Activated effector memory CD4-positive, alpha-beta T cell treated with anti-CD3 and anti-CD28 coated beads, Interleukin-2, amount 50 U/mL, for 16 hours (primary cell): ENCODE measurements around the gene TMEM174.
"Not testable (repeated sequence)": the region's sequence is repeated elsewhere in the genome, so short reads cannot be mapped to it uniquely, and the experiment has no call there.

Source experiments
- DNase-seq: peaks from one replicate; pipeline ENCODE4 v3.0.0-alpha.2; 2020

The TMEM174 gene

DNA sequence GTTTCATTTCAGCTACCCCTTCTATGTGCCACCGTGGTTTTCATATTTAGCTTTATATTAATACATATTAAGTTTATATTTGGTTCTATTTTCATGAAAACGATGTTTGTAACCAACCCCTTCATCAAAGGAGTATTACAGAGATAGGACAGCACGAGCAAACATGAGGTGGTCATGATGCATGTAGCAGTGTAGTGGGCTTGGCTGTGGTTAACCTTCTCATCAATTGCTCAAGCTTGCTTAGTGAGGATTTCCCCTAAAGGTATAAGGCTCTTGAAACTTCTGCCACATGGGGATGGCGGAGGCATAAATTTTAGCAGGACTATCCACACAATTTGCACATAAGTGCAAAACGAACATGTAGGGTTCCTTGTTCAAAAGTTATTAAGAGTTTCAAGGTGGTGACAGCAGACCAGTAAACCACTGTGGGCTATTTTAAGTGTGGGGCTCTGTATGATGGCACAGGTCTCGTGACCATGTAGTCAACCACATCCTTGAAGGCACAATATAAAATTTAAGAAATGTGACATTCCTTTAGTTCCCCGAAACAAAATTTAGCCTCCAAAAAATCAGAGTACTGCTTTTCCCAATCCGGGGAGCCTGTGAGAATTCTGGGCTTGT lies 24.8 kb downstream of the TMEM174 start:
- DNase-seq = no peak

DNA sequence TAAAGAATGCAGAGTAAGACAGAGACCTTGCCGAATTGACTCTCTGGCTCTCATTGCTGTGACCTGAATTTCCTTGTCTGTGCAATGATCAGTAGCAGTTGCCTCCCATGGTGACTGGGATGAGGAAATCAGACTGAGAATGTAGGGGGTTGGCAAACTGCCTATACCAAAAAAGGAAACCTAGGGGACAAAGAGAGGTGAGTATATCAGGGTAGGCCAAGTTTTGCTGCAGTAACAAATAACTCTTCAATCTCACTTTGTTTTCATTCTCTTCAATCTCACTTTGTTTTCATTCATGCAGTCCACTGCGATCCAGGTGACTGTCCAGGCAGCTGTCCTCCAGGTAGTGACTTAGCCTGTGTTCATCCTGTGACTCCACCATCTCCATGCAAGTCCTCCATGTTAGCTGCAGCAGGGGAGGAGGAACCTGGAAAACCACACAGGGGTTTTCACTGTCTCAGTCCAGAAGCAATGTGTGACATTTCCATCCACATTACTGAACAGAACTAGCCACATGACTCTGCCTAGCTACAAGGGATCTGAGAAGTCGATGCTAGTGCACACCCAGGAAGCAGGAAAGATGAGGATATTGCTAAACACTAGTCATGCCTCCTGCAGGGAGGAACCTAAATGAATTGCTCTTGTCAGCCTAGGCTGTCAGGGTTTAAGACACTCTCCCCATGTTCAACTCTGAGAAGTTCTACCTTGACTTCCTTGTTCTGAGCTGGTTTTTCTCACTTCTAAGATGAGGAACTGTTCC lies 26.0 kb downstream of the TMEM174 start:
- no peak for DNase-seq

DNA sequence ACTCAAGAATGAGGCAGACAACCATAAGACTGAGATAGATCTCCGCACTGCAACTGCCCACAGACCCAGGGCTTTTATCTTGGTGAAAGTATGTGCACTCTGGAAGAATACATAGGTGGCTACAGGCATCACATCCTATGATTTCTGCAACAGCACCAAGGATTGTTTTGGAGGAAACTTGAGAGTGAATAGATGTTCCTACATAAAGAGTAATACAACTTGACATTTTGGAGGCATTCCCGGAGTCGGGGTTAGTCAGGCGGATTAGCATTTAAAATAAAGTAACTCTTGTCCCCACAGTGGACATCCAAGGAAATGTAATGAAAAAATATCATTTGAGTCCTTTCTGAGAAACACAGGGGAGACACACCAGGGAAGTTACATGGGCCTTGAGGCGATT lies 26.7 kb downstream of the TMEM174 start:
- DNase-seq = no peak

DNA sequence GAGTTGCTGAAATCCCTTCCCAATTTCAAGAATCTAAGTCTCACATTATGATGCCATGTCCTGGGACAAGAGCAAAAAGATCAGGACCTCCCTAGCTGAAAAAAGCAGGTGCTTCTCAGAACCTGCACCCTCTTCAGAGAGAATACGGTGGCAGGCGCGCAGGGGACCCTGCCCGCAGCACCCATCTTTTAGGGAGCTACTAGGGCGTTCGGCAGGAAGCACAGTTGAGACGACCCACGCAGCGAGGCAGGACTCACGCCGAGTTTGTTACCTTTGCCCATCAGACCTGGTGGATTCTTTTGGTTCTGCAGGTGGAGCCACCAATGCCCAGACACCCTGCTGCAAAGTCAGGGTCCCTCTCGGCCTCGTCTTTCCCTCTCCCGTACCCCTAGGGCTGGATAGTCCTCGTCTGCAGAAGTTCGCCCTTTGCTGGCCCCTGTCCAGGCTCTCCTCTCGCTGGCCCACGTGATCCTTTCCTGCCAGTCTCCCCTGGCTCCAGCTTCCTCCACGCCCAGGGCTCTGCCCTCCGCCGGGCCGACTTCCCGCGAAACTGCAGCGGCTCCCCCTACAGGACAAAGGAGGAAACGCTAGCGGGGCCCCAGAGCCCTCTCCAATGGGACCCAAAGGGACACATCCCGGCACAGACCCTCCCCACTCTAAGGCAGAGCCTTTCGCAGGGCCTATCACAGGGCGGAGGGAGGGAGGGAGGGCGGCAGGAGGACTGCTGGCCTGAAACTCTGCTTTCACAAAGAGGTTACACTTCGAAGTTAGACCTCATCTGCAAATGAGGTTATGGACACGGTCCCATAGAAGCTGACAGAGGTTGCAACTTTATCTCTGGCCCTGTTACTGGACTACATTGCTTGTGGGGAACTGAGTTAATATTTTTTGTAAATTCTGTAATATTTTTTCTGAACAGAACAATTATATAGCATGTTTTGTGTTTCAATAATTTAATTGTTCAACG lies 28.8 kb downstream of the TMEM174 start:
- peak; percentile 88 for DNase-seq

DNA sequence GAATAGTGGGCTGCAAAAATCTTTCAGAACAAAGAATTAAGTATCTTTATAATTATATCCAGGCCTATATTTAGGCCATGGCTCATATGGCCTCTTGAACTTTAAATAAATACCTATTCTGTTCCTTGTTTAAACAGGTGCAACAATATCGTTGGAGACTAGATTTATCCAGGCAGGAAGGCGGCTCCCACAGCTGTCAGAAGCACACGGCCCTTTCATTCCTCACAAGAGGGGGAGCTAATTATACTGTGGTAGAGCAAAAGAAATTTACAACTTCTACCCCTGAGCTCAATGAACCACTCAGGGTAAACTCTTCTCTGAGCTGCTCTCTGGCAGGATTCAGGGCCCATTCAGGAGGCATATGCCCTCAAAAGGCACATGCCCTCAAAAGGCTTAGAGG lies 31.3 kb downstream of the TMEM174 start:
- DNase-seq = no peak

DNA sequence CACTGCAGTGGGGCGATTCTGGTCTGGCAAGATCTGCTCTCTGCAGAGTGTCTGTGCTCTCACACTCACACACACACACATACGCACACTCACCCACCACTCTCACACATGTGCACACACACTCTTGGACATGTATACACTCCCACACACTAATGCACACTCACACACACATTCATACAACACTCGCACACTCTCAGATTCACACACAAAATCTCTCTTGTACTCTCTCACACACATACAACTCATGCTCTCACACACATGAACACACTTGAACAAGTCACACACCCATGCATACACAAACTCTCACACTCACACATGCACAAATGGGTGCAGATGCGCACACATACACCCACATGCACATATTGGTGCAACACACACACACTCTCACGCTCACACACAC lies 31.7 kb downstream of the TMEM174 start:
- DNase-seq = no peak

DNA sequence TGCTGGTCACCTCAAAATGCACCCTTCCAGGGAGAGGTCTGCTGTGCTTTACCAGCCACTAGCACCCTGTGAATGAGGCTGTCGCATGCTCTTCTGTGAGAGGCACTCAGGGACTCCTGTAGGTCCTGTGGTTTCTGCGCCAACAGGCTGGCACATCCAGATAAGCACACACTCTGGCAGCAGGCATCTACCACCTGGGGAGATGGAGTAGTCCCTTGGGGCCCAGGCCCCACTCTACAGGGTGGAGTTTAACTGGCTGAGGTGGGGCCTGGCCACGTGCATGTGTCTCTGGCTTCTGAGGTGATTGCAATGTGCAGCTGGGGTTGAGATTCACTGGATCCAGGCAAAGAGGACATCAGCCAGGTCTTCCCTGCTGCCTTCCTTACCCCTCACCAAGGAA lies 32.3 kb downstream of the TMEM174 start:
- DNase-seq = no peak

DNA sequence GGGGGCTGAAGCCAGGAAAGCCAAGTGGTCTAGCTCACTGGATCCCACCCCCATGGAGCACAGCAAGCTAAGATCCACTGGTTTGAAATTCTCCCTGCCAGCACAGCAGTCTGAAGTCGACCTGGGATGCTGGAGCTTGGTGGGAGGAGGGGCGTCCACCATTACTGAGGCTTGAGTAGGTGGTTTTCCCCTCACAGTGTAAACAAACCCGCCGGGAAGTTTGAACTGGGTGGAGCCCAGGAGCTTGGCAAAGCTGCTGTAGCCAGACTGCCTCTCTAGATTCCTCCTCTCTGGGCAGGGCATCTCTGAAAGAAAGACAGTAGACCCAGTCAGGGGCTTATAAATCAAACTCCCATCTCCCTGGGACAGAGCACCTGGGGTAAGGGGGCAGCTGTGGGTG lies 34.2 kb downstream of the TMEM174 start:
- not testable (repeated sequence) for DNase-seq

DNA sequence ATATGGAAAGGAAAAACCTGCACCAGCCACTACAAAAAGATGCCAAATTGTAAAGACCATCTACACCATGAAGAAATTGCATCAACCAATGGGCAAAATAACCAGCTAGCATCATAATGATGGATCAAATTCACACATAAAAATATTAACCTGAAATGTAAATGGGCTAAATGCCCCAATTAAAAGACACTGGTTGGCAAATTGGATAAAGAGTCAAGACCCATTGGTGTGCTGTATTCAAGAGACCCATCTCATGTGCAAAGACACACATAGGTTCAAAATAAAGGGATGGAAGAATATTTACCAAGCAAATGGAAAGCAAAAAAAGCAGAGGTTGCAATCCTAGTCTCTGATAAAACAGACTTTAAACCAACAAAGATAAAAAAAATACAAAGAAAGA lies 36.1 kb downstream of the TMEM174 start:
- not testable (repeated sequence) for DNase-seq

DNA sequence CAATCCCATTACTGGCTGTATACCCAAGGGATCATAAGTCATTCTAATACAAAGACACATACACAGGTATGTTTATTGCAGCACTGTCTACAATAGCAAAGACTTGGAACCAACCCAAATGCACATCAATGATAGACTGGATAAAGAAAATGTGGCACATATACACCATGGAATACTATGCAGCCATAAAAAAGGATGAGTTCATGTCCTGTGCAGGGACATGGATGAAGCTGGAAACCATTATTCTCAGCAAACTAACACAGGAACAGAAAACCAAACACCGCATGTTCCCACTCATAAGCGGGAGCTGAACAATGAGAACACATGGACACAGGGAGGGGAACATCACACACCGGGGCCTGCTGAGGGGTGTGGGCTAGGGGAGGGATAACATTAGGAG lies 39.7 kb downstream of the TMEM174 start:
- not testable (repeated sequence) for DNase-seq

DNA sequence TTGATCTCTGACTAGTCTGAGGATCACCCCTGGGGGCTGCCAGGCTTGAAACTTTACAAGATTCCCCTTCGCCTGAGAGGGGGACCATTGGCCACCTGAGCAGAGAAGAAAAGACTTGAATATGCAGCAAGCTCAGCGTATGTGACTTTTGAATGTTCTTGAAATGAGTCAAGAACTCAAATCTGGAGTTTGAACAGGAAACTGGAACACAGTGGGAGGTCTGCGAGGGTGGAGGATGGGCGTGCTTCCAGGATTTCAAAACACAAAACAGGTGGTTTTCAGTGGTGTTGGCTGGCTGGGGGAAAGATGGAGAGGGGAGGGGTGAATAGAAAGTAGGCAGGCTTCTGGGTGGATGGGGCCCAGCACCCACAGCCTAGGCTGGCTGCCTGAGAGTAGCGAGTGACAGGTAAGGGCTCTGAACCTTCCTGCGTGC lies 40.6 kb downstream of the TMEM174 start:
- DNase-seq = no peak

DNA sequence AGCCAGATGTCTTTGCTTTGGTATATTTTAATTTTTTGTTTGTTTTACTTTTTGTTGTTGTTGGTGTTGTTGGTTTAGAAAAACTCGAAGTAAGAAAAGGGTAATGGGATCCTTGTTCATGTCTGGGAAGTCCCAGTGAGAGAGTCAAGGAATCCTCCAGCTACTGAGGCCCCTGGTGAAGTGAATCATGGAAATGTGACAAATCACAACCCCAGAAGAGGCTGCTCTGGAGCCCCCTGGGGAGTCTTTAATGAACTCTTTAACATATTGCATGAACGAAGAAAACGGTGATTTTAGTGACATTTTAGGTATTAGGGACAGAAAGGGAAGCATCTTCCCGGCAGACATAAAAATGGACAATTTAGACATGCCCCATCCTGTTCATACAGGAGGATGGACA lies 41.3 kb downstream of the TMEM174 start:
- no peak for DNase-seq

DNA sequence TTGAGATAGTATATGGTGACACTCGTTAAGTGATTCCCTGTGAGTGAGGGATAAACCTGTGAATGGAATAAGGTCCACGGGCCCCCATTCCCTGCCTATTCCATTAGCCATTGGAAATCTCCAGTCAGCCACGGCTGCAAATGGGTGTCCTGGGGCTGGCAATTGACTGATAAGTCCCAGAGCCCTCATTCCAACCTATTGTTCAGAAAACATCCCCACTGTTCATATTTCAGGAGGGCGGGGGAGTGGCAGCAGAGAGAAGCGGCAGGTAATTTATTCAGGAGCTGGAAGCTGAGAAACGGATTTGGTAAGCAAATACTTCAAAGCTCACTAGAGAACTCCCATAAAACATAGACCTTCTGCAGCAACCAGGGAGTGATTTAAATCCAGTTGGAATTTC lies 42.0 kb downstream of the TMEM174 start:
- DNase-seq = no peak

DNA sequence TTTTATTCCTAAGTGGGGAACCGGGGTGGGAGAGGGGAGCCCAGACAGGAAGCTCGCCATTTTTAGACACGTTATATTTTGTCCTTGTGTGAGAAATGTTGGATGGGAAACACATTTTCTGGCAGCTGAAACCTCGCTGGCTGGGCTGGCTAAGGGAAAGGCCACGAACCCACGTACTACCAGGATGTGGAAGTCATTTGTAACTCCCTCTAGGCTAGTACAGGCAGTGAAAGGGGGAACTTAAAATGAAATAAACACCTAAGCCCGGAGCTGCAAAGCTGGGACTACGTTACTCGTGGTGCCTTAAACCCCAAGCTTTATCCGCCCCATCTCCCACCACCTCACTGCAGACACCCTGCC lies 42.5 kb downstream of the TMEM174 start:
- DNase-seq = no peak

DNA sequence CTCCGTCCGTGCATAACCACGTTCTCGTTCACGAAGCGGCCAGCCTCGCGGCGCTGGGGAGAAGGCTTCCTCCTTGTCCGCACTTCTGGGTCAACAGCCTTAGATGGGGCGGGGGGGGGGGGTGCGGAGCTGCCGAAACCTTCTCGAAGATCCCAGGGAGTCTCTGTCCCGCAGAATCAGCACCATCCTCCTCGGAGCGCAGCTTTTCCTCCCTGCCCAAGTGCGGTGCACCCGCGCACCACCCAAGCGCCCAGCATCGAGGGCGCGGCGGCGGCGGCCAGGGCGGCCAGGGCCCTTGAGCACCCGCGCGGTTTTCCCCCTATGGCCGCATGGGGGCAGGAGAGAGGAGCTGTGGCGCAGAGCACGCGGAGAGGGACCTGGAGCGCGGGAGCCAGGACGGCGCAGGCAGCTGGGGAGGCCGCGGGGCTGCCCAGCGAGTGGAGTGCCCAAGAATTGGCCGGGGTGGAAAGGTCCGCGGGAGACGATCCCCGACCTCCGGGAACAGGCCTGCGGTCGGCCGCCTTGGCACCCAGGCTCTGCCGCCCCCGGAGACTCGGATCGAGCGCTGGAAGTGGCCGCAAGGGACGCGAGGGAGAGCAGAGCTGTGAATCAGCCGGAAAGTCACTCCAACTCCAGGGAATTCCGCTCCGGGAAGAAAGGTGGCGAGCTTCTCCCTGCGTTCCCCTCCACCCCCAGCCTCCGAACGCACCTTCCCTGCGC lies 43.1 kb downstream of the TMEM174 start:
- peak; percentile 82 for DNase-seq

DNA sequence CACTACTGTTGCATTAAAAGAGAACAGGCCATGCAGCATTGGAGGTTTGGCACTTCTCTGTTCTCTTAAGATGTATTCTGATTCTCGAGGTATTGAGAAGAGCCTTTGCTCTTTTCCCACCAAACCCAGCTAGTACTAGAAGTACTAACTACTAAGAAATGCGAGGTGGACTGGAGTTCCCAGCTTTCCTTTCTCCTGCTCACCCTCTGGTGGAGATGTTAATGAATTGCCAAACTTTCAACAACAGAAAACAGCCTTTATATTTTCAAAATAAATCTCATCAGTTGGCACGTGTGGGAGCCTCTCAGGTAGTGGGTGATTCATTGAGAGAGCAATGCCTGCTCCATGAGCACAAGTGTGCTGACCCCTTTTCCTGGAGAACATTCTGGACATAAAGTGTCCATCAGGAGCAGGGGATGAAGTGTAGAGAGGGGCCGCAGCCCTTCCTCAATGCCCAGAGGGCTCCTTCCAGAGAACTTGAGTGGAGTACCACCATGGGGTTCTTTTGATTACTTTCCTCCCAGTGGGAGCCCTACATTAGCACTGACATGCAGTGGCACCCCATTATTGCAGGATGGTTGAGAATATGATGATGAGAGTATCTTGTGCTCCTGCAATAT lies 45.7 kb downstream of the TMEM174 start:
- DNase-seq = no peak

DNA sequence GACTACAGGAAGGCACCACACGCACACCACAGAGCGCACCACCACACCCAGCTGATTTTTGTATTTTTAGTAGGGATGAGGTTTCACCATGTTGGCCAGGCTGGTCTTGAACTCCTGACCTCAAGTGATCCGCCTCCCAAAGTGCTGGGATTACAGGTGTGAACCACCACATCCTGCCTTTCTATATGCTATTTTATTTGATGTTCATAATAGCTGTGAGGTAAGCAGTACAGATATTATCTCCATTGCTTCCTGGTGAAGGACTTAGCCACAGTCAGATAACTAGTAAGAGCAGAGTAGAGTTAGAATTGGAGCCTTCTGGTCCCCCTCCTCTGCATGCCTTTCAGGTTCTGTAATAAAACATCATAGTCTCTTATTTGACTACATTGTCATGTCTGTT lies 46.3 kb downstream of the TMEM174 start:
- not testable (repeated sequence) for DNase-seq

DNA sequence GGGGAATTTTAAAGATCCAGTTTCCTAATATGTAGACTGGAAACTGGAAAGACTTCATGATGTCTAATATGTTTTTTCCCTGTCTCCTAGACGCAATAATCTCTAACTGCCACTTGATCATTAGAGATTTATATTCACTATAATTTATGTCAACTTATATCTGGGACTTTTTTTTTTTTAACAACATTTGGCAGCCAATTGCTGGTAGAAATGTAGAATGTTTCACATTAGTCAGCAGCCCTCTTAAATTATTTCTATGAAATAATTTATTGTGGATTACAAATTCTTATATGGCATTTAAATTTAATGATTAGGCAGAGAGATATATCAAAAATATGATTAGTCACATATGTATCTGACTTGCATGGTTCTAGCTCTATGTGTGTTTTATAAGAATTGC lies 48.2 kb downstream of the TMEM174 start:
- DNase-seq = no peak

DNA sequence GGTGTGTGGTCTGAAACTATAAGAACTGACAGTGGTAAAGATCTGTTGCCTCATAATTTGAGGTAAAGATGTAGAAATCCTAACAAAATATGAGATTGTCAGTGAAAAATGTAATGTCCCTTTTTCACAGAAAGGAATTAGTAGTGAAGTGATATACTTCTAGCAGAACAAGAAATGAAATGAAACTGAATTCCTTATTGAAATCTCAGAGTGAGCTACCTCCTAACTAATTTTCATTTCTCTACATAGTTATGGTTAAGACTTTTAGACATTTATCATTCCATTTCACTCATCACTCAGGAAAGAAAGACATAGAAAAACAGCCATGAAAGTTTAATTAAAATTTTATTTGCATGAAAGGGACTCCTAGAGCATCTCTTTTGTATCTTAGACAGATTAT lies 48.7 kb downstream of the TMEM174 start:
- no peak for DNase-seq

DNA sequence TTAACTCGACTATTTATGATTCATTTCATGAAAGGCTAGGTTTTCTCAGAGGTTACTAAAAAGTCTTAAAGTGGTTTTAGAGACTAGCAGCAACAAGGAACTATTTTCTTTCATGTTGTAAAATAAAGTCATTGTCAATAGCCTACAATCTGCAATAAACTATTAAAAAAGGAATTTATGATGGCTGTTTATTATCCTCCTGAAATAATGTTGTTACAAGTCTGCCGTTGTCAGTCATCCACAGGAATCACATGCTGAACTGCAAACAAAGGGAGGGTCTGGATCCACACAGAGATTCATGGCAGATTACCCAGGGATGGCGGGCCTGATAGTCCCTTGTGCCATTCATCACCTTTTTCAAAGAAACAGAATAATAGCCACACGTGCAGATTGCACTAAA lies 49.2 kb downstream of the TMEM174 start:
- no peak for DNase-seq
